Urothelium cell line (cell line): ENCODE measurements around the gene WASHC4.

ENCODE experiments used
- DNase-seq: peaks from one replicate; pipeline ENCODE4 v3.0.0; 2011; ENCODE audit warnings: low spot score, mixed read lengths
- FAIRE-seq: peaks from 2 replicates; lab custom pipeline; 2011; peaks lifted over from hg19 to GRCh38; lab: Jason Lieb, UNC

WASHC4 gene

GRCh38 chr12:105202202-105202601 lies 94.7 kb downstream of the WASHC4 start:
- no peak for FAIRE-seq

GRCh38 chr12:105204127-105204526 lies 96.6 kb downstream of the WASHC4 start:
- DNase-seq (no peak), FAIRE-seq (no peak)

More at GRCh38 chr12:105202202-105202601, 94.7 kb downstream of the WASHC4 start:
- no peak for DNase-seq

- DNase-seq = no peak
- FAIRE-seq = no peak
These were observed 97.4 kb downstream of the WASHC4 start for GRCh38 chr12:105204916-105205315.

- DNase-seq = no peak
These were observed 98.0 kb downstream of the WASHC4 start for GRCh38 chr12:105205322-105206048.

GRCh38 chr12:105206686-105207374 lies 99.3 kb downstream of the WASHC4 start:
- FAIRE-seq = no peak

More at GRCh38 chr12:105205322-105206048, 98.0 kb downstream of the WASHC4 start:
- FAIRE-seq = no peak

GRCh38 chr12:105209091-105209490 lies 101.6 kb downstream of the WASHC4 start:
- DNase-seq (no peak), FAIRE-seq (no peak)

More at GRCh38 chr12:105206686-105207374, 99.3 kb downstream of the WASHC4 start:
- DNase-seq = no peak

GRCh38 chr12:105212438-105212837 lies 104.9 kb downstream of the WASHC4 start:
- DNase-seq (peak; percentile 3), FAIRE-seq (no peak)

- FAIRE-seq (no peak), DNase-seq (no peak)
These were observed 106.6 kb downstream of the WASHC4 start for GRCh38 chr12:105214148-105214547.

GRCh38 chr12:105214670-105215375 lies 107.3 kb downstream of the WASHC4 start:
- no peak for FAIRE-seq
- peak; percentile 4 for DNase-seq

GRCh38 chr12:105218434-105218833 lies 110.9 kb downstream of the WASHC4 start:
- FAIRE-seq (no peak), DNase-seq (no peak)
